GM10266 (cell line): ENCODE measurements around the gene KAT2B.

Experiments
- DNase-seq: peaks from one replicate; pipeline ENCODE4 v3.0.0; 2012; ENCODE audit errors: extremely low spot score
- CTCF ChIP-seq: IDR thresholded peaks from 2 replicates; pipeline ENCODE4 v1.5.1; 2012; ENCODE audit warnings: mild to moderate bottlenecking, low read depth; ENCODE audit not compliant: control insufficient read depth, insufficient read depth; ENCODE audit errors: missing control alignments

KAT2B gene

GRCh38 chr3:20066850-20067617 lies 26.8 kb downstream of the KAT2B start:
- no peak for DNase-seq
- no peak for TF ChIP-seq CTCF

DNA sequence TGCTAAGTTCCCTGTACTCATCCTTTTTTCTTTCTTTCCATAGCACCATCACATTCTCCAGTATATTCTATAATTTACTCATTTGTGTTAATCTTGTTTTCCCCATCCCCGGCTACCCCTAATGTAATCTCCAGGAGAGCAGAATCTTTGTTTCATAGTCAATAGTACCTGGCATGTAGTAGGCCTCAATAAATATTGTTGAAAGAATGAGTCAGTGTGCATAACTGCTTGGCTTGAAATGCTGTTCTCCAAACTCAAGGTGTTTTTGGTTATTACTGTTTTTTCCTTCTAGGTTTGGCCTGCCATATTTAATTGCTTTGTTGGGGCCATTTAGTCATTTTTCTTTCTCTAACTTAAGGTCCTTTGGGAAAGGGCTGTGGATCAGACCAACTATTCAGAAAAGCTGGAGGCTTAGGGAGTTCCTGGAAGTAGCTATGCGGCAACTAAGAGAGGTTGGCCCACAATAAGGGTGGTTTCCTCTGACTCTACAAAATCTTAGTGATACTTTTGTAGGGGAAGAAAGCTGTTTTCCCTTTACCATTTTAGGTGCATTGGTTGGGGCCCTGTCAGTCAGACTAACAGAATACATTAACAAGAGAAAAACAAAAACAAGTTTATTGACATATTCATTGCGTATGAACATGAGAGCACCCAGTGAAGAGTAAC lies 28.4 kb downstream of the KAT2B start:
- no peak for TF ChIP-seq CTCF
- no peak for DNase-seq

- DNase-seq, result no peak
- no peak for TF ChIP-seq CTCF
Measured at GRCh38 chr3:20069178-20069532, 28.9 kb downstream of the KAT2B start.

DNA sequence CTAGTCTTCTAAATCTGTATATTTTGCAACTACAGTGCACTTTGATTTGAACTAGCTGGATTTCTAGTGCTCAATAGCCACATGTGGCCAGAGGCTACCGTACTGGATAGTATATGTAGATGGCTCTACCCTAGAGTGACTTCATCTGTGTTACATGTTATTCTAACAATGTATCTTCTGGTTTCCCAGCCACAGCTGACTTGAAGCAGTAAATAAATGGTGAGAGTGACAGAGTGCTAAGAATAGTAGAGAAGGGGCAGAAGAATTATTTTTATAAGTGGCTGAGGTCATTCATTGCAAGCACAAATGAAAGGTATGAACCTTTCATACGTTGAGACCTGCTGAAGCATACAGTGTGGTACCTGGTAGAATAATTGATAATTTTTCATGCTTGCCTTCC lies 30.9 kb downstream of the KAT2B start:
- no peak for DNase-seq

DNA sequence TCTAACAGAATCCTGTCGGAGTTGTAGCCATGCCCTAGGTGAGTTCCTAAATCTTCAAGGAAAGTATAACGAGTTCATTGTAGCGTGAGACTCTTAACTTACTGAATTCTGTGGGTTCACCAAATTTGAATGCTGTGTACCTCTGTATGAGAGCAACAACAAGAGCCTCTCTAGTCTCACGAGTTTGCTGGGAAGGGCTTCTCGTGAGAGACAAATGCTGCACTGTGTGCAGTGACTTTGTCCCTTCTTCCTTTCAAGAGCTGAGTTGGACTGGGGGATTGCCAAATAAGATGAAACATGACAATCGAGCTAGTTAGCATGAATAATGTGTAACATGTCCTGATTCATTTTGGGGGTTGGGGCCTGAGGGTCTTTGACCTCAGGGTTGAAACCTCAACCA lies 32.2 kb downstream of the KAT2B start:
- no peak for DNase-seq
- TF ChIP-seq CTCF, result no peak

More for the DNA sequence above, 30.9 kb downstream of the KAT2B start:
- TF ChIP-seq CTCF, result no peak

DNA sequence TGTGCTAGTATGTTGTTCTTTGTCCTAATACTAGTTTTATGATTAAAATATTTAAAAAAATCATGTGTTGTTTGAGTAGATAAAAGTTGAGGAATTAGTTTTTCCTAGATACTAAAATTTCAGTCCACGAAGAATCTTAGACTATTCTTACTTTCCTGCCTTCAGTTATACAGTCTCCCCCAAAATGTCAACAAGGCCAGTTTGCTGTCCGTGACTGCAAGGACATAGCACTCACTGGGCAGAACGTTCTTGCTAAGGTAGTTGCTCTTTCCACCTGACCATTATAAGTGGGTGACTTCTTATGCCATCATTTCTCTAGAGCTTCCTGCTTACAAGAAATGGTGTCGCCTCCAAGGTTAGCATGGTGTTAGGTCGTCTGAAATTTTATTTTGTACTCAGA lies 32.8 kb downstream of the KAT2B start:
- no peak for DNase-seq
- no peak for TF ChIP-seq CTCF

- no peak for DNase-seq
- TF ChIP-seq CTCF, result no peak
Measured at GRCh38 chr3:20073683-20074082, 33.4 kb downstream of the KAT2B start.
